ENCODE measurements around the gene TTC39C. TPM values are rescaled to one million over a fixed set of nuclear protein-coding genes. Genes with fewer than 3 reads are reported as not detected.

Gene TTC39C
- total RNA-seq, 2 experiments from 2014 or later, result 48.9 to 49.0 TPM

DNA sequence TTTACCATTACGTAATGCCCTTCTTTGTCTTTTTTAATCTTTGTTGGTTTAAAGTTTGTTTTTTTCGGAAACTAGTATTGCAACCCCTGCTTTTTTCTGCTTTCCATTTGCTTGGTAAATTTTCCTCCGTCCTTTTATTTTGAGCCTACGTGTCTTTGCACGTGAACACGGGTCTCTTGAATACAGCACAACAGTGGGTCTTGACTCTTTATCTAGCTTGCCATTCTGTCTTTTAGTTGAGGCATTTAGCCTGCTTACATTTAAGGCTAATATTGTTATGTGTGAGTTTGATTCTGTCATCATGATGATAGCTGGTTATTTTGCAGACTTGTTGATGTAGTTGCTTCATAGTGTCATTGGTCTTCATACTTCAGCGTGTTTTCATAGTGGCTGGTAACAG lies 37.5 kb upstream of the TTC39C start:
- Mint-ChIP-seq H3K36me3 (peaks cover 14% of the 10 kb centered on the region), H3K4me1 (ENCODE audit: low read depth) (peaks cover 64% of the 10 kb centered on the region), H3K27ac (no peak overlapping the region), H3K9me3 (peaks cover 8% of the 10 kb centered on the region), H3K27me3 (peaks cover 5% of the 10 kb centered on the region), H3K4me3 (no peak overlapping the region)
- no peak for DNase-seq
- intact Hi-C loops (cut with micrococcal nuclease), result loop anchor here (10.0 kb wide), 1 partner anchor 52 kb away; no protein-coding TSS in a partner anchor
- POLR2A ChIA-PET, result no interaction called here
- CTCF ChIA-PET, result interaction anchor here (0.6 kb wide), 1 partner anchor 355 kb away, joined by 4 read pairs; no protein-coding TSS in a partner anchor

DNA sequence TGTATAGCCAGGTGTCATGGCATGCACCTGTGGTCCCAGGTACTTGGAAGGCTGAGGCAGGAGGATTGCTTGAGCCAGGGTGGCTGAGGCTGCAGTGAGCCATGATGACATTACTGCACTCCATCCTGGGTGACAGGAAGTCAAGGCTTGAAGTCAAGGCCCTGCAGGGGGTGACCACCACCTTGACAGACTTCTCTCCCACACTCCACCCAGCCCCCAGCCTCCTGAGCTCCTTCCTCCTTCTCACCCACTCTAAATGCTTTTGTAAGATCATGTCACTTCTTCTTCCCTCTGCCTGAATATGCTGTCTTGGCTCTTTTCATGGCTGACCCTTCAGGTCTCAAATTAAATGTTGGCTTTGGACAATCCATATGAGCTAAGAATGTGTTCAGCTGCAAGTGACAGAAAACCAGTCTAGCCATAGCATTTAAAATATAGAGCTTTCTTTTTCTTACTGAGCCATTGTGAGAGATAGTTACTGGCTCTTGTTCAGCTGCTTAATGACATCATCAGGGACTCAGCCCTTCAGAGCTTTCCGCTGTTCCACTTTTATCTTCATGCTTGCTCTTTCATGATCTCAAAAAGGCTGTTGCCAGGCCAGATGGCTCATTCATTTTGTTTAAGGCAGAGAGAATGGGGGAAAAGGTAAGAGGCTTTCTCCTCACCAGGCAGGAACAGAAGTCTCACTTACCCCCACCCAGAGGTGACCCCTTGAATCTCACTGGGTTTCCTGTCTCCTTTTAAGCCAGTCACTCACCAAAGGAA lies 36.7 kb upstream of the TTC39C start:
- peaks cover 5% of the 10 kb centered on the region for H3K27me3 Mint-ChIP-seq
- POLR2A ChIA-PET, result no interaction called here

DNA sequence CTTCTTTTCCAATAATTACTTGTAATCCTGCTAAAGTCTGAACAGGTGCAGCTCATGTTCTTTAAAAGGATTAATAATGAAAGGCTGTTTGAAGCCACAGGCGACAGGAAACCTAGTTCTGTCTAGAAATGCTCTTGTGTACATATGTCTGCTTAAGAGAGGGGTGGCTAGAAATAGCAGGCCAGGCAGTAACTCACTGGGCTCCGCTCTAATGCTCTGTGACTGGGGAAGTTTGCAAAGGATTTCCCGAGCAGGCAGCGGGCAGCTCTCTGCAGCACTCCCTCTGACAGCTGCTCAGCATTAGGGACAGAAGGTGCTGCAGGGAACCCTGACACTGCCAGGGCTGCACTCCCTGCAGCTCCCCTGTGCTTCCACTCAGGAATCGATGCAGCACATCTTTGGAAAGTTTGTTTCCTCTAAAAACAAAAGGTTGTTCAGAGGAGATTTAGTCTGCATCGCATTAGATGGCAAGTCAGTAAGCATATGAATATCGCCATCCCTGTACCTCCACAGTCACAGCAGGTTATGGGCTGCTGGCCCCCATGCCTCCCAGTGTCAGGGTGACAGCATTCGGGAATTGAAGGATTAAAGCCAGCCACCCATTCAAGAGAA lies 33.1 kb upstream of the TTC39C start:
- Mint-ChIP-seq H3K27ac (no peak overlapping the region), H3K36me3 (peaks cover 7% of the 10 kb centered on the region), H3K4me1 (ENCODE audit: low read depth) (peaks cover 44% of the 10 kb centered on the region), H3K27me3 (peaks cover 3% of the 10 kb centered on the region), H3K9me3 (no peaks in the 10 kb centered on the region), H3K4me3 (no peak overlapping the region)
- POLR2A ChIA-PET, result no interaction called here
- DNase-seq, result no peak
- intact Hi-C loops (cut with micrococcal nuclease), result no loop called here
- CTCF ChIA-PET, result no interaction called here

More for the DNA sequence above, 36.7 kb upstream of the TTC39C start:
- CTCF ChIA-PET, result interaction anchor here (1.0 kb wide), 2 partner anchors 9 to 13 kb away, joined by 3 read pairs; no protein-coding TSS in a partner anchor
- H3K36me3 Mint-ChIP-seq, result peaks cover 14% of the 10 kb centered on the region
- DNase-seq, result no peak
- H3K27ac Mint-ChIP-seq, result peak overlapping the region; percentile 55
- intact Hi-C loops (cut with micrococcal nuclease), result loop anchor here (10.0 kb wide), 1 partner anchor 53 kb away; no protein-coding TSS in a partner anchor
- no peak overlapping the region for H3K4me3 Mint-ChIP-seq
- peaks cover 62% of the 10 kb centered on the region for H3K4me1 Mint-ChIP-seq (ENCODE audit: low read depth)
- H3K9me3 Mint-ChIP-seq, result peaks cover 8% of the 10 kb centered on the region

DNA sequence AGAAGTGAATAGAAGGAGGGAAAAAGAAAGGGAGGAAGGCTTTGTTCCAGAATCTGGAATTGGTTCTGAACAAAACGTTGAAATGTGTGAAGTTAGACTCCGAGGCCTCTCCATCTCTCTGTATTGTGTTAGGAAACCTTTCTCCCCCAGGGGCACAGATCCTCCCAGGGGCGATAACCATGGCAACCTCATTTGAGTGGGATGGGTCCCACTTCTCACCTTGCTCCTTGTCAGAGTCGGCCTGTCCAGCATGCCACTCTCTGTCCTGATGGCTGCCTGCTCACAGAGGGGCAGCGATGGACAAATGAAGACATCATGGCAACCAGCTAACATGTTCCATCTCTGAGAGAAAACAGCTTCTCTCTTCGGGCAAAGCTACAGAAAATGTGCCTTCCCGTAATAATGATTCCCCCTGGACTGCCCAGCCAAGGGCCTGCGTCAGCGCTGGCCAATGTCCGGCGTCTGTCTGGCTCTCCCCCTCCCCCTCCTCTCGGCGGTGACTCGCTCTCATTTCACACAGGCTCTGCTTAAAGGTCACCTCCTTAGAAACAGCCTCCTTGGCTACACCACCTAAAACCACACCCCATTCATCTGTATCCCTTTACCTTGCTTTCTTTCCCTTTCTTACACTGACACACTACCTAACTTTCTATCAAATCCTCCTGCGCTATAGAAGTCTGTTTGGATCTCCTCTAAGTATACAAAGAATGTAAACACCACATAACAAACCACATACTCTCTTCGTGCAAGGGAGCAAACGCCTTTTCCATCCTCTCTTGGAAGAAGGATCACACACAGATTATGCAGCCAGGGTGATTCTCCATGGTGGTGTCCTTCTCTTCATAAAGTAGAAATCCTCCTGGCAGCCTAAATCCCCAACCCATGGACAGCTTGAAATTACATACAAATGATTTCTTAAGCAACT lies 32.1 kb upstream of the TTC39C start:
- H3K27ac Mint-ChIP-seq, result no peak overlapping the region

DNA sequence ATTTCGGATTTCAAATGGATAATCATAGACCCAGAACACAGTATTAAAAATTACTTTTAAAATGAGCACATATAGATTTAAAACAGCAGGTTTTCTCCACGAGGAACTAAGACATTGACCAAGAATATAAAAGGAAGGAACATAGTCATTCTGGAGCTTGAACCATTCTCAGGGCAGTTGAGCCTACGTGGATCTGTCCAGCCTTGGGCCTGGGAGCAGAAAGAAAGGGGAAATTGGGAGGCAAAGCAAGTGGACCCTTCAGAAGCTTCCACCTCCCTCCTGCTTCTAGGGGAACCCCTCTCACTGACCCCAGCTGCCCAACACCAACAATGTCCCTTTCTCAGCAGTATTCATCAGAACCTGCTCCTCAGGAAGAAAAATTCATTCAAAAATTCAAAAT lies 31.4 kb upstream of the TTC39C start:
- peaks cover 3% of the 10 kb centered on the region for H3K27me3 Mint-ChIP-seq
- peaks cover 47% of the 10 kb centered on the region for H3K4me1 Mint-ChIP-seq (ENCODE audit: low read depth)
- H3K27ac Mint-ChIP-seq, result no peak overlapping the region
- no peaks in the 10 kb centered on the region for H3K9me3 Mint-ChIP-seq
- DNase-seq, result no peak
- intact Hi-C loops (cut with micrococcal nuclease), result no loop called here
- ChIA-PET POLR2A (no interaction called here), CTCF (no interaction called here)
- H3K4me3 Mint-ChIP-seq, result no peak overlapping the region
- H3K36me3 Mint-ChIP-seq, result peaks cover 4% of the 10 kb centered on the region

More for the DNA sequence above, 32.1 kb upstream of the TTC39C start:
- Mint-ChIP-seq H3K4me1 (ENCODE audit: low read depth) (peaks cover 49% of the 10 kb centered on the region), H3K9me3 (no peaks in the 10 kb centered on the region), H3K36me3 (peaks cover 3% of the 10 kb centered on the region), H3K27me3 (peaks cover 3% of the 10 kb centered on the region), H3K4me3 (no peak overlapping the region)
- intact Hi-C loops (cut with micrococcal nuclease), result no loop called here
- ChIA-PET POLR2A (no interaction called here), CTCF (no interaction called here)
- no peak for DNase-seq

DNA sequence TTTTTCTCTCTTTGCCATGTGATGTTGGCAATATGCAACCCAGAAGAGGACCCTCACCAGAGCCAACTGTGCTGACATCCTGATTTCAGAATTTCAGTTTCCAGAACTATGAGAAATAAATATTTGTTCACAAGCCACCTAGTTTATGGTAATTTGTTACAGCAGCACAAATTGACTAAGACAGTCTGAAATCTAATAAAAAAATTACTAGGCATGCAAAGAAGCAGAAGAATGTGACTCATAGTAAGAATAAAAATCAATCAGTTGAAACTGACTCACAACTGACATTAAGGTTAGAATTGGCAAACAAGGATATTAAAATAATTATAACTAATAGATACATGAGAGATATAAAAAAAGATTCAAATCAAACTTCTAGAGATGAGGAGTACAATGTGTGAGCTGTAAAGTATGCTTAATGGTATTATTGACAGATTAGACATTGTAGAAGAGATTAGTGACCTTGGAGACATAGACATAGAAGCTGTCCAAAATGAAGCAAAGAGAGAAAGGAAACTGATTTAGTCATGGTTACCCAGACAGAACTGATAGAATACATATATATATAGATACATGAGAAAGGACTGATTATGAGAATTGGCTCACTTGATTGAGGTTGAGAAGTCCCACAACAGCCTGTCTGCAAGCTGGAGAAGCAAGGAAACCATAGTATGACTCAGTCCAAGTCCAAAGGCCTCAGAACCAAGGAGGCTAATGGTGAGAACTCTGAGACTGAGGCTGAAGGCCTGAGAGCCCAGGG lies 27.8 kb upstream of the TTC39C start:
- peak overlapping the region; percentile 5 for H3K27ac Mint-ChIP-seq
- CTCF ChIA-PET, result interaction anchor here (0.7 to 1.4 kb wide), 3 partner anchors 9 to 89 kb away, joined by 3 to 4 read pairs (median 3); no protein-coding TSS in a partner anchor
- no peak for DNase-seq
- H3K9me3 Mint-ChIP-seq, result no peaks in the 10 kb centered on the region
- H3K36me3 Mint-ChIP-seq, result peaks cover 4% of the 10 kb centered on the region
- peaks cover 66% of the 10 kb centered on the region for H3K4me1 Mint-ChIP-seq (ENCODE audit: low read depth)
- H3K4me3 Mint-ChIP-seq, result no peak overlapping the region
- intact Hi-C loops (cut with micrococcal nuclease), result loop anchor here (1.0 kb wide), 2 partner anchors 14 to 158 kb away; no protein-coding TSS in a partner anchor
- POLR2A ChIA-PET, result interaction anchor here (1.2 to 1.9 kb wide), 3 partner anchors 15 to 44 kb away, joined by 3 to 5 read pairs (median 4); no protein-coding TSS in a partner anchor
- peaks cover 1% of the 10 kb centered on the region for H3K27me3 Mint-ChIP-seq

DNA sequence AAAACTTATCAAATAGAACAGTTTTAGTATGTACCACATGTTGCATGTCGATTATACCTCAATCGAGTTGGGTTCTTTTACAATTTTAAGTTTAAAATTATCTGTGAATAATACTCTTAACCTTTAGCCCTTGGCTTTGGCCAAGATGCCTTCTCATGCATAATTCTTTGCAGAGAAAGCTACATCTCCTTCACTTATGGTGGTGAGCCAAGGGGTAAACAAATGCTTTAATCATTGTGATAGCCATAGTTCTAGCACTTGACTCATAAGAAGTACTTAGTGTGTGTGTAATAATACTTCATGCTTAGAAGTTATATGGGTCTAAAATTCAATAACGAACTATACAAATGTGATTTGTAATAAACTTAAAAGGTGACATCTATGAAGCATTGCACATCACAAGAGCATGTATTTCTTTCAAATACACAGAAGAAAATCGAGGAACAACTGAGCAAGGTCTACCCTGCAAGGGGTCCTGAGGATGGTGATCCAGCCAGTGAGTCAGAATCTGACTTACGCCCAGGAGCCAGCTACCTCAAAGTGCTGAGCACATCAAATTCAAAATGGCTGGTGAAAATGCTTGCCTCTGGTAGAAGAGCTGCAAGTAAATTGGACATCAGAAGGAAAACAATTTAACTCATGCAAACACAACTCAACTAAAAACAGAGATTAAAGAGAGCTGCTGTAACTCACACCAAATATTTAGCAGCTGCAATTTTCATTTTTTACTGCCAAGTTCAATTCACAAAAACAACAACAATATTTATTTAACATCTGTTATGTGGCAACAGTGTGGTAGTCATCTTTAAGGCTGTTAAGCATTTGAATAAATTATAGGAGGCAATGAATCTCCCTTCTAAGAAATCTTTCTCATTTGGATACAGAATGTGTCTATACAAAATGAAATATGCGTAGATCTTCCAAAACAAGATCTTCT lies 23.8 kb upstream of the TTC39C start:
- POLR2A ChIA-PET, result no interaction called here
- no peak overlapping the region for H3K4me3 Mint-ChIP-seq
- intact Hi-C loops (cut with micrococcal nuclease), result loop anchor here (5.0 kb wide), 1 partner anchor 422 kb away; no protein-coding TSS in a partner anchor
- CTCF ChIA-PET, result interaction anchor here (0.6 to 1.2 kb wide), 7 partner anchors 10 to 103 kb away, joined by 3 to 4 read pairs (median 3); no protein-coding TSS in a partner anchor
- H3K9me3 Mint-ChIP-seq, result no peaks in the 10 kb centered on the region
- H3K4me1 Mint-ChIP-seq (ENCODE audit: low read depth), result peaks cover 83% of the 10 kb centered on the region
- H3K27ac Mint-ChIP-seq, result peak overlapping the region; percentile 8
- peaks cover 4% of the 10 kb centered on the region for H3K36me3 Mint-ChIP-seq
- DNase-seq, result no peak
- H3K27me3 Mint-ChIP-seq, result no peaks in the 10 kb centered on the region

DNA sequence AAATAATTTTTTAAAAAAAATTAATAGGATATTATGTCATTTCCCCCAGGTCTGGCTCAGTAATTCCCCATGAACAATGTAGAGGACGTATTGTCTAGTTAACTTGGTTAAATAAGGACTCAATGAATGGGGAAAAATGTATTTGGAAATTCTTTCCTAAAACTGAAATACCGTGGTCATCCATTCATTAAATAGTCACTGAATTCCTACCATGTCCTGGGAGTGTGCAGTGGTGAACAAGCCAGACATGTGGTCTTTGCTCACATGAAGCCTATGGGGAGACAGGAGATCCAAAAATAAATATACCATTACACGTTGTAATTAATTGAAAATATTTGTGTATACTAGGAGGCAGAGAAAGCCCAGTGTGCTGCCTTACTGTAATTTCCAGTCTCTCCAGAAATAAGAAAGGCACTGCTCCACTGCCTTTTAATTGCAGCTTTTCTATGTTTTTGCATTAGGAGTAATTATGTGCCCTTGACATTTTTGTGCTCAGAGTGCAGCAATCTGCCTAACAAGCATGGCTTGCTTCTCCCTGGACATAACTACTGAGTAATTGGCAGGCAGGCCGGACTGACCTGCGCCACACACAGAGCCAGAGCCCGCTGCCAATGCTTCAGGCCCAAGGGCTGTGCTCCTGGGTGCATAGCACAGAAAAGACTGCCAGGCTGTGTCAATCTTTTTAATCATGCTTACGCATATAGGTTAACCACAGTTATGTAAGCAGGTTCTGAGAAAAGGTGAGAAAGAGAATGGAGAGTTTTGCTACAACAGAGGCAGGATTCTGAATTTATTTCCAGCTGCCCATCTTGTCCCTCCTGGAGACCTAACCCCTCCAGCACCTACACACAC lies 22.2 kb upstream of the TTC39C start:
- H3K36me3 Mint-ChIP-seq, result peaks cover 1% of the 10 kb centered on the region
- H3K9me3 Mint-ChIP-seq, result no peaks in the 10 kb centered on the region
- H3K4me3 Mint-ChIP-seq, result peak overlapping the region; percentile 65
- ChIA-PET CTCF (interaction anchor here (1.1 to 2.1 kb wide), 2 partner anchors 22 to 73 kb away, joined by 3 to 5 read pairs; partner anchors contain the start of gene TTC39C), POLR2A (no interaction called here)
- peaks cover 74% of the 10 kb centered on the region for H3K4me1 Mint-ChIP-seq (ENCODE audit: low read depth)
- peak; percentile 62 for DNase-seq
- H3K27ac Mint-ChIP-seq, result peak overlapping the region; percentile 79
- intact Hi-C loops (cut with micrococcal nuclease), result loop anchor here (1.0 to 5.0 kb wide), 4 partner anchors 20 to 420 kb away; no protein-coding TSS in a partner anchor
- H3K27me3 Mint-ChIP-seq, result no peaks in the 10 kb centered on the region

DNA sequence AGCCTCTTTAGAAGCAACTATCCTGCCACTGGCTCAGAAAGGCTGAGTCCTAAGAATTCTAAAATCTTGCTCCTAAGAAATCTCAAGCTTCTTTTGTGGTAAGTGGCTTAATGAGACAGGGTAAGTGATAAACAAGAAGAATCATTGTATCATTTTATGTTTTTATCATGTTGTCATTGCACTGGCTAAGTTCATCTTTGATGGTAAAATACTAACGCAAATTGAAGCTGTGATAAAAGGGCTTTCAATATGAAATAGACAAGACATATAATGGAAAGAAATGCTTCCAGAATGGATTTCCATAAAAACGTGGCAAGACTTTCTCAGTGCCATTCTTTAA lies 21.6 kb upstream of the TTC39C start:
- peaks cover 74% of the 10 kb centered on the region for H3K4me1 Mint-ChIP-seq (ENCODE audit: low read depth)
- peaks cover 1% of the 10 kb centered on the region for H3K36me3 Mint-ChIP-seq
- intact Hi-C loops (cut with micrococcal nuclease), result loop anchor here (1.0 to 5.0 kb wide), 4 partner anchors 21 to 419 kb away; no protein-coding TSS in a partner anchor
- ChIA-PET POLR2A (interaction anchor here (0.6 kb wide), 1 partner anchor 63 kb away, joined by 3 read pairs; no protein-coding TSS in a partner anchor), CTCF (interaction anchor here (2.1 kb wide), 1 partner anchor 22 kb away, joined by 5 read pairs; the partner anchor contains the start of gene TTC39C)
- no peaks in the 10 kb centered on the region for H3K27me3 Mint-ChIP-seq
- DNase-seq, result no peak
- H3K4me3 Mint-ChIP-seq, result peak overlapping the region; percentile 65
- H3K9me3 Mint-ChIP-seq, result no peaks in the 10 kb centered on the region
- peak overlapping the region; percentile 79 for H3K27ac Mint-ChIP-seq

All from activated CD4-positive, alpha-beta memory T cell treated with anti-CD3 and anti-CD28 coated beads for 36 hours (primary cell).